NCI-H2107 treated with DMSO at 0.1 percent for 48 hours (cell line): ENCODE measurements around the gene GNAO1.
A peak's percentile ranks its signal among the peaks of the same experiment; 100 is the strongest.

Experiments used
- DNase-seq: peaks from one replicate; lab custom pipeline; 2025; ENCODE audit not compliant: unreplicated experiment; lab: John Stamatoyannopoulos, UW

The GNAO1 gene

DNA sequence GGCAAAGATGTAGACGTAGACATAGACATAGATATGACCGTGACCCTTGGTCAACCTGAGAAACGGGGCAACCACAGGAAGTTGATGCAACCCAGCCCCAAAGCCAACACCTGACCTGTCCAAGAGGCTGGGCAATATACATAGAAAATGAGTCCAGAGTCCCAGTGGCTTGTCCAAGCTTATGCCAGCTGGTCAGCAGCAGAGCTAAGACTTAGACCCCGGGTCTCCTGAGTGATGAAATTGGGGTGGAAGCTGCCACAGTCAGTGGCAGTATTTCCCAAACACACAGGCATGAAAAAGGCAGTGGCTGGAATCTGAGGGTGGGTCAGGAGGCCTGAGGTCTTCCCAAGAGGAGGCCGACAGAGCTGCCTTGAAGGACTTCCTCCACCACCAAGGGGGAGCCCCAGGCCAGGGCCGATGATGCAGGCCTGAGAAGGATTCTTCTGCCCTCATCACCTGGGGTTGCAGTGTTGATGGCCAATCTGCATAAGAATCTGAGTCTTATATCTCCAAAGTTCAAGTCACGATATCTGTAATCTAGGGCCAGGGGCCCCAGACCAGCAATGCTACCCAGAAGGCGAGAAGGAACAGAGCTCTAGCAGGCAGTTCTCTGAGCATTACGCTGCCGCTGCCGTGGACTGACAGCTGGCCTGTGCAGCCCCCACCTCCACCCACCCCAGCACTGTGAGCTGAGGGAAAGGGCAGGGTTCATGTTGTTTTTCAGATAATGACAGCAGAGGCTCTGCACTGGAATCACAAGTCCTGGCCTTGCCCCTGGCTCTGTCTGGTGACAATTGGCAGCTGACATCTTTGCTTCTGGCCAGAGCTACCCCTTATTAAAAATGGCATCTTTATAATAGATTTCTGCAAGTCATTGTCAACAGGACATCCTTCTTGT lies 72.7 kb downstream of the GNAO1 start:
- DNase-seq: no peak

DNA sequence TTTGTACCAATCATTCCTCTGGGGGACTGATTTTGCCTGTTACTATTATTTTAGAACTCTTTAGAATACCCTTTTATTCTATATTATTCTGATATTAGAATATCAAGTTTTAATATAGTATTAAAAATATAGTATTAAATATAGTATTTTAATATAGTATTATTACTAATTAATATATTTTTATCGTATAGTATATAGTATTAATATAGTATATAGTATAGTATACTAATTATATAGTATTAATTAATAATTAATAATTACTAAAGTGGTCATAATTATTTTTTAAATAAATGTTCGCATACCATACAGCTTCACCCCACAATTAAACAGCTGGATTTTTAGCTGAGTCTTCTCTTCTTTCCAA lies 73.3 kb downstream of the GNAO1 start:
- DNase-seq: no peak

DNA sequence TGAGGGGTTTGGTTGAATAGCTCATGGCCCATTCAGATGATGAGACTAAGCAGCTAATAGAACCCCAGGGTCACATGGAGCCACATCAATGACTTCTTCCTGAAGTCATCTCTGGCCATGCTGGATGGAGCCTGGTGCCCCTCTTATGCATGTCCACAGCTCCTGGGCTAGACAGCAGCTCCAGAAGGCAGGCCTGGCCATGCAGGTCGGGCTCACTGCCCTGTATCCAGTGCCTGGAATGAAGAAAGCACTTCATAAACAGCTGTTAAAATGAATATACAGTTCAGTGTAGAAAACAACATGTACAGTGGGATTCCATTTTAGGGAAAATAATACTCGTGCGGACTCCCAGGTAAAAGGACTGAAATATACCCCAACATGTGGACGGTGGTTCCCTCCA lies 73.9 kb downstream of the GNAO1 start:
- no peak for DNase-seq

DNA sequence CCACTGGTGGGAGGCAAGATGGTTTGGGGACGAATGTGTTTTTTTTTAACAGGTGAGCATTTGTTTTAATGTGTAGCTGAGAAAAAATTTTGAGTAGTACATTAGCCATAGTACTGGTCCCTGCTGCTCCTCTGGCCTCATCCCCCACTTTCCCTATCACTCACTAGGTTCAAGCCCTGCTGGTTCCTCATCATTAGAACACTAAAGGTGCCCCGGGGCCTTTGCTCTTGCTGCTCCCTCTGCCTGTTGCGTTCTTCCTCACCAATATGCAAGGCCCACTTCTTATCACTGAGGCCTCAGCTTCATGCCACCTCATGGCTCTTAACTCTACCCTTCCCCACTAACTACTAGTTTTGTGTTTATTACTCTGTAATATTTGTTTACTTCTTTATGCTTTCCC lies 74.5 kb downstream of the GNAO1 start:
- DNase-seq: no peak

DNA sequence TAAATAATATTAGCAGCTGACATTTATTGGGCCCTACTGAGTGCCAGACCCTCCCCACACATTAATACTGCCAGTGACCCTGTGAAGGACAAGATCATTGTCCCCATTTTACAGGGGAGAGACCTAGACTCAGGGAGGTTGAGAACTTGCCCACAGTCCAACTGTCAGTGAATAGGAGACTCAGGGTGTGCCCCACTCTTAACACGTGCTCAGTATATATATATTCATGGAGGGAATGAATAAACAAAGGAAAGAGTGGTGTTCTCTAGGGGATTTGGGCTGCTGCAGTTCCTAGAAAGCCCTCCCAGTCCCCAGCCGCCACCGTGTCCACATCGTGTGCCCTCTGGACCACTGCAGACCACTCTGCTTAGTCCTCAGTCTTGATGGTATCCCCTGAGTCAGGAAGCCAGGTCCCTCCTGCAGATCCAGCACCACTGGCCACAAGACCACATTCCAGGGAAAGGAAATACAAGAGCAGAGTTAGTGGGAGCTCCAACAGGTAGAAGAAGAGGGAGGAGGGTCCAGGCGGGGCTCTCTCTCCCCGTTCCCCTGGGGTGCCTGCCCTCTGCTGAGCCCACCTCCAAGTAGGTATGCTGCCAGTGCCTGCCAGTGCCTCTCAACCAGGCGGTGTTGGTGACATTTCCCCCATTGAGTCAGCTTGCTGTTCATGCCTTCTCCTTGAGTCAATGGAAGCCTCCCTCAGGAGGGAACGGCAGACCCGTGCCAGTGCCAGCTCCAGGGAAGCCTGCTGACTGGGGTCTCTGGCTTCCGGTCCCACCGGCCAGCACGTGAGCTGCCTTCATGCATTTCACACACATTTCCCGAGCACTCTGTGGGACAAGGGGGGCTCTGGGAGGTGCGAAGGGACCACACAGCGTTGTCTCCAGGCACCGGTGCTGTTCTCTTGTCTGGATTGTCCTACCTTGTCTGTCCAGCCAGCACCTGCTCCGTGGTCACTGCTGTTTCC lies 75.6 kb downstream of the GNAO1 start:
- no peak for DNase-seq

DNA sequence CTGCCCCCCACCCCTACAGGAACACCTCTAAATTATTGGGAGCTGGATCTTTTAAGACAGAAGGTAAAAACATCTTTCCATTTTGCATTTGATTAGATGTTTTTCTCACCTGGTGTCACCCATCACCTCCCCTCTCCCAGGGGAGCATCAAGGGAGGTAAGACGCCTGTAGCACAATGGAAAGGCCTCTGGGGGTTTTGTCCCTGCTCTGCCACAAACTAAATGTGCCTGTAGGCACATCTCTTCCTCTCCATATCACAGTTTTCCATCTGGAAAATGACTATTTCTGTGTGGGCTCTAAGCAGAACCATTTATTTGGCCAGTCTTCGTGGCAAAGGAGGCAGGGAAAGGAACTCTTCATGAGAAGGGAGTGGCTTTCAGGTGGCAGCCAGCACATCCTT lies 76.6 kb downstream of the GNAO1 start:
- DNase-seq: peak; percentile 8

DNA sequence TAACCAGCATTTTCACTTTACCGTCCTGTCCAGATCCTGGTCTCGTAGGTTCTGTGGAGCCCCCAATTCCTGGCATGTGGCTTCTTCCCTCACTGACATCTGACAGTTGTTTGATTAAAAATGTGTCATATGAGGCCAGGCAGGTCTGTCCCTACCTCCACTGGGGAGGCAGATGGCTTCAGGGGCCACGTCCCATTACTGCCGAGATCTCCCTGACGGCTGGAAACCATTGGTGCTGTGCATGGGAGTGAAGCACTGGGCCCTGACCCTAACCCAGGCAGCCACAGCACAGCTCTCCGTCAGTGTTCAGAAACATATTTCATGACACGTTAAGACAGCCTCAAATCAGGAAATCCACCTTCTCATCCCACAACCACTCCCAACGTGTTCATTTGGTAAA lies 77.5 kb downstream of the GNAO1 start:
- DNase-seq: no peak

DNA sequence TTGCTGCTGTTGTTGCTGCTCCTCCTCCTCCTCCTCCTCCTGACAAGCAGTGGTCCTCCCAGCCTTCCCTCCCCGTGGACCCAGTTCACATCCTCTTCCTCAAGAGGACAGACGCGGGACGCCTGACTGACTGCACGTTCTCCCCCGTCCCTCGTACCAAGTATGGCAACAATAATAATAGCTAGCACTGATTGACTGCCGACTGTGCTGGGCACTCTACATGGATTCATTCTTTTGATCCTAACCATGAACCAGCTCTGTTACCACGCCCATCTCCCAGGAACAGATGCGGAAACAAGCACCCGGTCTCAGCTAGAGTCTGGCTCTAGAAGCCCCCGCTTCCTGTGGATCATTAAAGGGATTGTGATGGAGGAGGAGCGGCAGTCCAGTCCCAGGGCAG lies 78.0 kb downstream of the GNAO1 start:
- no peak for DNase-seq

DNA sequence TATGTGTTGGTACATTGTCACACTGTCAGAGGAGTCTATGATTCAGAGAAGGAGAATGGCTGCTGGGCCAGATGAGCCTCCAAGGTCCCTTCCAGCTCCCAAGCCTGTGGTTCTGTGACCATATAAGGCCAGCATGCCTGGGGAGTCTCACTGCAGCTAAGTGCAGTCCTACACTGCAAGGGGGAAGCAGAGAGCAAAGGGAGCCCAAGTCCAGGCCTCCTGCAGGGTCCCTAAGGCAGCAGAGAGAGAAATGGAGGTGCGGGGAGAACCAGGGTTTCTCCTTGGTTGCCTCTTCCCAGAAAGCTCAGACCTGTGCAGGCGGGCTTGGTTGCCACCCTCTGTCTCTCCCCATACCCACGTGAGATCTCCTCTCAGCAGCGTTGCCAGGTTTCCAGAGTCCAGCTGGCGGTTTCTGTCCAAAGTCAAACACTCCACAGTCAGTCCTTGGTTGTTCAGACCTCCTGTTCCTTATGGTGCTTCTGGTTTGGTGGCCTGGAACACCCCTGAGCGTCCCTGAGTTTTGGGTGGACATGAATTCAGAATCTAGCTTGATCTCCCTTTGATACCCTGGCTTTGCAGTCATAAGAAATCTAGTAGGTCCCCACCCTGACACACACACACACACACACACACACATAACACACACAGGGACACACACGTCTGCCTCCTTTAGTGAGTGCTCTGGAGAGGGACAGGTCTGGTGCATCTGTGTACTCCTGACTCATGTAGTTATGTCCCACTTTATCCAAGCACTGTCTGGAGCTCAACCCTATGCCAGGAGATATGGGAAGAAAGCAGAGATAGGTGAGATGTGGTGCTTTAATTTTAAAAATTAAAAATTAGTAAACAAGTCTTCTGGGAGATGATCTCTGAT lies 78.8 kb downstream of the GNAO1 start:
- no peak for DNase-seq

DNA sequence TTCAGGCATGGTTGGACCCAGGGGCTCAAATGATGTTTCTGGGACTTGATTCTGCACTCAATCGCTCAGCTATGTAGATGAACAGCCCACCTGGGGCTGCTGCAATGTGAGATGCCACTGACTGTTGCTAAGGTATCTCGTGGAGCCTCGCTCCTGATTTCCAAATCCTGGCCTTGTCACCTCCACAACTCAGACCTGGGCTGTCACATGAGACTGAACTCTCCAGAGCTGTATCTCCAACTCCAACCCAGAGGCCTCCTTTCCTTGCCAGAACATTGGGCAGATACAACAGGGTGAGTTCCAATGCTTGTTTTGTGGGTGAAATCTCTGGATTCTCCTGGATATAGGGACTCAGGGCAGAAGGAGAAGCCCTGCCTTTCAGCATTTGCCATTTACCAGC lies 79.5 kb downstream of the GNAO1 start:
- DNase-seq: no peak

DNA sequence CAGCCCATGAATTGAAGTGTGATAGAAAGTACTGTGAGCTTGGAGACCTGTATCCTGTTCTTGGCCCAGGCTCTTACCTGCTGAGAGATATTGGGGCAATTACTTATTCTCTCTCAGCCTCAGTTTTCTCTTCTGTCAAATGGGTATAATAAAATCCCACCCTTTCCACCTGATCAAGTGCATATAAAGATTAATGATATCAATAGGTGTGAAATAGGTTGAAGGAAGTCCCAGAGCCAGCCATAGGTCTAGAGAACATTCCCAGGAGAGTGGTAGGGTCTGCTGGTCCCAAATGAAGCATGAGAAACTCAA lies 81.2 kb downstream of the GNAO1 start:
- no peak for DNase-seq

DNA sequence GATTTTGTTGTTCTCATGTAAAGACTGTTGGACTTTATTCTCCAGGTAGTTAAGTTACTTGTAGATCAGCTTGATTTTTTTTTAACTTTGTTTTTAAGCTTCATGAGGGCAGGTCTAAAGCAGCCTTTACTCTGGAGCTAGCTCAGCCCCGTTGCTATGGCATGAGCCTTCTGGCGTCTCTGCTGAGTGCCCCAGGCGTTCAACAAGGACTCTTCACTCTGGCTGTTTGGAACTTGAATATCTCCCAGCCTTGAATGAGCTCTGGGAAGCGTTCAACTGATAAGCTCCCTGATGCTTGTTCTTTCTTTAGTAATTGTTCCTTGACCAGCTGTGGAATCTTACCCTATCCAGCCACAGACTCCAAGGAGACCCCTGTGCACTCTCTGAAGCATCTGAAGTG lies 82.3 kb downstream of the GNAO1 start:
- no peak for DNase-seq

DNA sequence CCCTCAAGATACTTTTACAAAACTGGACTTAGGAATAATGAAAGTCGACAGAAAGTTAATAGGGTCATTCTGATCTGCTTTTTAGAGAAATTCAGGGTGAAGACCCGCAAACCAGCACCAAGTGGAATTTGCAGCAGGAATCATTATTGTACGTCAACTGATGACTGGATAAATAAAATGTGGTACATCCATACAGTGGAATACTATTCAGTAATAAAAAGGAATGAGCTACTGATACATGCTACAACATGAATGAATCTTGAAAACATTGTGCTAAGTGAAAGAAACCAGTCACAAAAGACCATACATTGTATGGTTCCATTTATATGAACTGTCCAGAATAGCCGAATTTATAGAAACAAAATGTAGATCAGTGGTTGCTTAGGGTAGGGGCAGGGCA lies 83.1 kb downstream of the GNAO1 start:
- no peak for DNase-seq

DNA sequence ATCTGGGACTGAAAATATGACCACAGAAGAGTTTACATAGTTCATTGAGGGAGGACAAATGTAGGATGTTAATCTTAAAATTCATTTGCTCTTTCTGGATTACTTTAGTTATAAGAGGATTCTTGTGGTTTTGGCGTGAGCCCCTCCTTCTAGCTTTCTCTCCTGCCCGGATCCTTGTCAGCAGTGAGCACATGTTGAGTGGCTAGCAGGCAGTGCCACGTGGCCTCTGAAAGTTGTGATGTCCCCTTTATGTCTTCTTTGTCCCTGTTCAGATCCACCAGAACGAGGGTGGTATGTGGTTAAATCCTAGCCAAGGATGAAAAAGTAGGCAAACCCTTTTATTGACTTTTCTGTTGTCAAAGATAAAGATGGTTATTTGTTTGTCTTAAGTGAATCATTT lies 83.8 kb downstream of the GNAO1 start:
- no peak for DNase-seq

DNA sequence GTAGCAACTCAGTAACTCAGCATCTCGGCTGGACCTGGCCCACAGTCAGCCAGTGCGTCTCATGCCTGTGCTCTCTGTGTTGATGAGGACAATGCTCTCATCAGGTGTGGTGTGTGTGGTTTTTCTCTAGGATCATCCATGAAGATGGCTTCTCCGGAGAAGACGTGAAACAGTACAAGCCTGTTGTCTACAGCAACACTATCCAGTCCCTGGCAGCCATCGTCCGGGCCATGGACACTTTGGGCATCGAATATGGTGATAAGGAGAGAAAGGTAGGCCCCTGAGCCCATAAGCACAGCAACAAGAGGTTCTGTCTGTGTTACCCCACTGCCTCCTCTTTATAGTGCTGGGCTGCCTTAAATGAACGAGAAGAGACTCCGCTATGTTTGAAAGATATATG lies 84.5 kb downstream of the GNAO1 start:
- DNase-seq: no peak

DNA sequence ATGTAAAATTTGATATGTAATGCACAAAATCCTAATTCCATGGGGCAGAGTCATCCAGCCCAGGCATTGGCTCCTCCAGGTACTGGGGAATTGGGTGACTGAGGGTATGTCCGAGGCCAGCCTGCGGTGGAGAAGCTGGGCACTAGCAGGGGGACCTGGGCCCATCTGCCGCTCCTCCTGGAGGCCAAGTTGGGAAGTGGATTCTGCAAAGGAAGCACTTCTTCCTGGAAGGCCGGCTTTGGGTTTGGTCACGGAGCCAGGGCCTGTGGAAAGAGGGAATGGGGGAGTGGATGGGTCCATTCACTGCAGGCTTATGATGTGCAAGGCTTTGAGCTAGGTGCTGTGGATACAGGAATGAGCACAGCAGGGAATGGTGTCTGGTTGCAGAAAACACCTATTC lies 85.8 kb downstream of the GNAO1 start:
- DNase-seq: peak; percentile 92

DNA sequence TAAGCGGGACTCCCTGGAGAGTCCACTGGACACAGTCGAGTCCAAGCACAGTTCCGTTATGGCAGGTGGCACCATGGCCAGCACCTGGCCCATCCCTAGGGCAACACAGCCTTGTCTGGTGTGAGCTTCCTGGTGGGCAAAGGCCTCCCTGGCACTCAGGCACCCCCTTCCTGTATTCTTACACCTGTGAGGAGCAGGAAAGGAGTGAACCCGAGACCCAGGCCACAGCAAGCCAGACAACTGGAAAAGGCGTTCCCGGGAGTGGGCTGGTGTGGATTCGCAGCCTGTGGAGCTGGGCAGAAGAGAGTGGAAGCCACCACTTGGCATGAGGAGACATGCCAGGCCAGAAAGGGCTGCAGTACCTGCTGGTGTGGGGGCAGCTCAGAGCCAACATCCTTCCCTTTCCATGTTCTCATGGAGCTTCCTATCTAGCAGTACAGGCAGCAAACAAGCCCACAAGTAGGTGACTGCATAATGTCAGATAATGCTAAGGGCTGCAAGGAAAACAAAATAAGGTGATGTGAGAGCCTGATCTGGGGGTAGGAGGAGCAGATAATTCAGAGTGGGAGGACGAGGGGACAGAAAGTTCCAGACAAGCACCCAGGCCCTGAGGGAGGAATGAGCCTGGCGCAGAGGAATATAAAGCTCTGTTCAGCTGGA lies 87.0 kb downstream of the GNAO1 start:
- no peak for DNase-seq

DNA sequence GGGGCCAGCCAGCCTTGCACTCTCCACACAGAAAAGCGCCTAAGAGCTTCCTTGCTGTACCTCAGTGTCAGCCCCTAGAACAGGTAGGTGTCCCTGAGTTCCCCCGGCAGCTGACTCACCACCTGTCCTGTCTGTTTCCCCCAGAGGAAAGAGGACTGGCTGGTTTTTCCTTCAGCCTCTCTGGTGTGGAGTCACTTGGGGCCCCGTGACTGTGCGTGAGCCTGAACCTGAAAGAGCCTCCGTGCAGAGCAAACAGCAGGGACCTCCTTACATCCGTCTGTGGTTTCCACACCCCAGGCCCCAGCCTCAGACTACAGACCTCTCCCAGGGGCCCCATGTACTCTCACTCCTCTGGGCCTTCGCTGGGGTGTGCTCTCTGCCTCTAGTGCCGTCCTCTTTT lies 87.8 kb downstream of the GNAO1 start:
- DNase-seq: peak; percentile 58

DNA sequence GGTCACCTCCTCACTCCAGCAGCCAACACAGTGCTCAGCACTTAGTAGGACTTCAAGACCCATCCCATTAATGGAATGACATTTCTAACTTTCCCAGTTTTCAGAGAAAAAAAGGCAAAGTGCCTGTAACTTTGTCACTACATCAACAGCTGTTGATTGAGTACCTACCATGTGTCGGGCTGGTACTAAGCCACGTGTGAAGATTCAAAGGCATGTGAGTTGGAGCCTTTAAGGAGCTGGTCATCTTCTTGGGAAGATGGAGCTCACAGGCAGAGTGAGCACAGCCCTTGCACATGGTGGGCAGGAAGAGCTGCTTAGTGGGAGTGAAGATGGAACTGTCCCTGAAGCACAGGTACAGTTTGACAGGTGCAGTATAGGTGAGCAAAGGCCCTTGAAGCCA lies 88.6 kb downstream of the GNAO1 start:
- DNase-seq: no peak

DNA sequence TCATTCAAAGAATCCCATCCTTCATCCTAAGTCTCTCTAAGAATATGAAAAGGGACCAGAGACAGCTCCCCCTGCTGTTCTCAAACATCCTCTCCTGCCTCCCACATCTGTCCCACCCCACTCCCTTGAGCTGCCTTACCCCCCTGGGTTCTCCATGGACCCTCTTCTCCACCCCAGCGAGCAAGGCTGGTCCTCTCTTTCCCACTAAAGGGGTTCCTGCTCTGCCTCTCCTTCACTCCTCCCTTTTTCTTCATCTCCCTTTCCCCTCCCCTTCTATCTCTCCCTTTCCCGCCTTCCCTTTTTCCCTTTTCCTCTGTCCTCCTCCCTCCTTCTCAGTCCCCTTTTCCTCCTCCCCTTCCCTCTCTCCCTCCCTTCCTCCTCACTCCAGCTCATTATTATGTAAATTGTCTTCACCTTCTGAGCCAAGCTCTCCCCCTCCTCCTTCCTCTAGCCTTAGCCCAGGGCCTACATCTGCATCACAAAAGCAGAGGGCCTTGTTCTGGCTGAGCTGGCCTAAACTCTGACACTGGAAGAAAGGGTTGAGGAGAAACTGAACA lies 90.0 kb downstream of the GNAO1 start:
- peak; percentile 86 for DNase-seq

DNA sequence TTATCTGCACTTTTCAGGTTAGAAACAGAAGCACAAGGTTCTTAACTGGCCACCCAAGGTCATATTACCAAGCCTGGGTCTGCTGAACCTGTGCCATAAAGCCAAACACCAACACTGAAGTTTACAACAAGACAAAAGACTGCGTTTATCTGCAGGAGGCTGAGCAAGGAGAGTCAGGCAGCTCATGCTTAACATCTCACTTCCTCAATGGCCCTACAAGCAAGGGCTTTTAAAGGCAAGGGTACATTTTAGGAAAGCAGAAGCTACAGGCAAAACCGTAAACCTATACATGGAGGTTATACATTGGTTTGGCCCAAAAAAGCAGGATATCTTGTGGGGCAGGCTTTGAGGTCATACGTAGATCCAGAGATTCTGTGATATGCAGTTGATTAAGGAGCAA lies 91.2 kb downstream of the GNAO1 start:
- no peak for DNase-seq
